GM12874 (cell line): ENCODE measurements around the gene PXYLP1.

Source experiments
- CTCF ChIP-seq: IDR thresholded peaks from 2 replicates; pipeline ENCODE4 v1.5.1; 2011; ENCODE audit warnings: low read depth, mild to moderate bottlenecking, control low read depth, low read length, moderate library complexity; ENCODE audit not compliant: insufficient read depth

Gene PXYLP1

GRCh38 chr3:141218162-141218835, 13.3 kb upstream of the PXYLP1 start:
- TF ChIP-seq CTCF: no peak

- no peak for TF ChIP-seq CTCF
These were observed 12.7 kb upstream of the PXYLP1 start for GRCh38 chr3:141218926-141219325.

GRCh38 chr3:141223673-141224166, 7.9 kb upstream of the PXYLP1 start:
- TF ChIP-seq CTCF: no peak

- no peak for TF ChIP-seq CTCF
These were observed 5.7 kb upstream of the PXYLP1 start for GRCh38 chr3:141225939-141226338.

- no peak for TF ChIP-seq CTCF
These were observed 4.4 kb upstream of the PXYLP1 start for GRCh38 chr3:141227216-141227615.

- no peak for TF ChIP-seq CTCF
These were observed 3.9 kb upstream of the PXYLP1 start for GRCh38 chr3:141227752-141228151.

GRCh38 chr3:141228395-141228794, 3.2 kb upstream of the PXYLP1 start:
- no peak for TF ChIP-seq CTCF

GRCh38 chr3:141229132-141229531, 2.5 kb upstream of the PXYLP1 start:
- no peak for TF ChIP-seq CTCF
